NCI-H187 treated with DMSO at 0.1 percent for 48 hours (cell line): ENCODE data around the gene ELL2.
"Not testable (repeated sequence)": the region's sequence is repeated elsewhere in the genome, so short reads cannot be mapped to it uniquely, and the experiment has no call there.

Experiments
- DNase-seq: peaks from one replicate; lab custom pipeline; 2025; lab: John Stamatoyannopoulos, UW

The ELL2 gene

DNA sequence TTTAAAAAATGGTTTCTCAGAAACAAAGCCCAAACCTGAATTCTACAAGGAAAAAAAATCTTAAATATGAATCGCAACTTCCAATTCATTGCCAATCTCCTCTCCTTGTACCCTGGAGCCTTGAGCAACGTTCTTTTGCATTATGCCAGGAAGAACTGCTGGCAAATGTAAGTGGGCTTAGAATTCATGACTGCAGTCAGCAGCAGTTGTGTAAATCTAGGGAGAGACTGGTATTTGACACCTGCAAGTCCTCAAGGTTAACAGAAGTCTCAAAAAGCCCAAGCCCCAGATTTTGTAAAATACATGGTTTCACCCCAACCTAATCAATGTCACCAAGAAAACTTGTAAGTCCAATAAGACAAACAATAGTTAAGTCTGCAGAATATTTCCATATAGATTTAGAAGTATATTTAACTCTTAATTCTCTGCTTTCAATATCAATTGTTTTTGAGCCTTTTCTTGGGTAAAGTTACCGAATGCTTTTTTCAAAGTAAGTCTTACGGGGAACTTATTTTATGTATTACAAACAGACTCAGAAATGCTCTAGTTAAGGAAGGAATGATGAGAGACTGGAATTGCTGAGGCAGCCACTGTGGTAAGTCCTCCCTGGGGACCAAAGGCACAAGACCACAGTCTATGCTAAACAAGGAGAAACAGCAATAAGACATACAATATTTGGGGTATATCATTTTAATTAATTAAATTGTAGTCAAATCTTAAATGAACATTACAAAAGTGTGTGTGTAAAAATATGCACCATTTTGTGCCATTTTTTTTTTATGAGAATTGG lies 31.3 kb downstream of the ELL2 start:
- no peak for DNase-seq

DNA sequence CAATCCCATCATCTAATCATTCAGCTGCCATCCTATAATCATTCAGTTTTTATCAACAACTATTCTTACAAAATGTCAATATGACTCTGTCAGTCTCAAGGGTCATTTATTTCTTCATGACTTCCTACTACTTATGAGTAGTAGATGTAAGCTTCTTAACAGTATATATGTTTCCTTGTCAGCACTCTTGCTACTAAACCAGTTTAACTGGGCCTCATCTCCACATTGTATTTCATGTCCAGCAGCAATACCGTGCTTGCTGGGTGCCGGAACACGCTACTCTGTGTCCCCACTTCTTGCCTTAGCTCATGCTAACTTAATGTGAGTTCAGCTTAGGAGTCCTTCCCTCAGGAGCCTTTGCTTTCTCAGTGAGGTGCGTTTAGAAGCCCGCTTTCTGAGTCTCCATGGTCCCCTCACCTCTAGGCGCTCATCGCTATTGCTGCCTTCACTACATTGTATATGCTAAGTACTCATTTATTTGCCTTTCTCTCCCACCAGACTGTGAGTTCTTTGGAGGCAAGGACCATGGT lies 32.9 kb downstream of the ELL2 start:
- DNase-seq = no peak

DNA sequence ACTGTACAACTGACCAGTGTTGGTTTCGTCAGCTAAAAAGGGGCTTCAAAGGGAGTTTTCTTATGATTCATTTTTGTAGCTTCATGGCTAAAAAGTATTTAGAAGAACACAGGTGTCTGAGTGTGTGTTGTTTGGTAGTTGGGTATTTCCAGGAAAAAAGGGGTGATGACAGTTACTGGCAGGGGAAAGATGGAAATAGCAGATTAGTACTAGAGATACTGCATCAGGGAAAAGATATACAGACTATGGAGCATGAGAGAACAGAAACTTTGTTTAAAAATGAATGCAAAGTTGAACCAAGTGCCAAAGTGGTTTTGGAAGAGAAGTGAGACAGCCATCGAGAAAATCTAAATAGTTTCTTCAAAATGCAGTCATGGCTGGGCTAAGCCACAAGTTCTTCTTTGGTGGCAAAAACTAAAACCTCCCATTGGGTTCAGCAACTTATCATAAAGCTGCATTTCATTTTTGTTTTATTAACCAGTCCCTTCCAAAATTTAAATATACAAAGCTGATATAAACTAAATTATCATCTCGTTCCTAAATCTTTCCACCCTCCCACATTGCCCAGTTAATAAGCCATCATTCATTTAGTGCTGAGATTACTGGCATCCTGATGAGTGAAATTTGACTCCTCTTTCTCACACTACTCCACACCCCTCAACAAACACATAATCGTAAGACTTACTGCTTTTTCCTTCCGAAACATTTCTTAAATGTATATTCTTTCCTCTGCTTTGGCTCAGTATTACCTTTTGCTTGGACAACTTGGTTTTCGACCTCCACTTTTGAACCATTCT lies 33.5 kb downstream of the ELL2 start:
- DNase-seq = no peak

DNA sequence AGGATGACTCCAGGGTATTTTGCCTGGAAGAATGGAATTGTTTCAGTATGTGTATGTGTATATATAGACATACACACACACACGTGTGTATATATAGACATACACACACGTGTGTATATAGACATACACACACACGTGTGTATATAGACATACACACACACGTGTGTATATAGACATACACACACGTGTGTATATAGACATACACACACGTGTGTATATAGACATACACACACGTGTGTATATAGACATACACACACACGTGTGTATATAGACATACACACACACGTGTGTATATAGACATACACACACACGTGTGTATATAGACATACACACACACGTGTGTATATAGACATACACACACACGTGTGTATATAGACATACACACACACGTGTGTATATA lies 34.4 kb downstream of the ELL2 start:
- not testable (repeated sequence) for DNase-seq

DNA sequence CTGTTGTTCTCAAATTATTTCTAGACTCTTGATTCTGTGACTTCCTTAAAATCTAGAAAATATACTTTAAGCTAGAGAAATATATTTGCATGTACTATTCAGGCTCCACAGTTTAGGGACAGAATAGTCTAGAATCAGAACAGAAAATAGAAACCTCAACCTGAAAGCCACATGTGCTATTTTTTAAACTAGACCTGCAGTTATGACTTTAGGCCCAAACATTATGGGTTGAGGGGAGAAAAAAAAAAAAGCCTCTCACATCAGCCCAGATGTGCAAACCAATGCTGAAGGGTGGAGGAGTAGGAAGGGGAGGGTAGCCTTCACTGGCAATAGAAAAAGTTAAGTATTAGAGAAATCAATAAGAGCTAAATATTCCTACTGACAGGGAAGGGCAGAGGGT lies 35.7 kb downstream of the ELL2 start:
- DNase-seq = no peak

DNA sequence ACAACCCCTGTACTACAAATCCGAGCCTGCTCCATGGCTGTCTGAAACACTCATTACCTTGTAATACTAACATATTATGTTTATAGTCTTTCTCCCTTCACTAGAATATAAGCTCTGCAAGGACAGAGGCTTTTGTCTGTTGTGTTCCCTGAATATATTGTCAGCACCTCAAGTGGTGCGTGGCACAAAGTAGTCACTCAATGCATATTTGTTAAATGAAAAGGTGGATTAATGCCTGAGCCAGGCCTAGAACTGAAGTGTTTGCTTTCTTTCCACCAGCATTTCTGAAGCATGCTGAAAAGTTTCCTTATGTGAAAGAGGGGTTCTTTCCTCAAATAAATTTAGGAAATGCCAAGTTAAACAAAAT lies 36.3 kb downstream of the ELL2 start:
- DNase-seq = no peak

DNA sequence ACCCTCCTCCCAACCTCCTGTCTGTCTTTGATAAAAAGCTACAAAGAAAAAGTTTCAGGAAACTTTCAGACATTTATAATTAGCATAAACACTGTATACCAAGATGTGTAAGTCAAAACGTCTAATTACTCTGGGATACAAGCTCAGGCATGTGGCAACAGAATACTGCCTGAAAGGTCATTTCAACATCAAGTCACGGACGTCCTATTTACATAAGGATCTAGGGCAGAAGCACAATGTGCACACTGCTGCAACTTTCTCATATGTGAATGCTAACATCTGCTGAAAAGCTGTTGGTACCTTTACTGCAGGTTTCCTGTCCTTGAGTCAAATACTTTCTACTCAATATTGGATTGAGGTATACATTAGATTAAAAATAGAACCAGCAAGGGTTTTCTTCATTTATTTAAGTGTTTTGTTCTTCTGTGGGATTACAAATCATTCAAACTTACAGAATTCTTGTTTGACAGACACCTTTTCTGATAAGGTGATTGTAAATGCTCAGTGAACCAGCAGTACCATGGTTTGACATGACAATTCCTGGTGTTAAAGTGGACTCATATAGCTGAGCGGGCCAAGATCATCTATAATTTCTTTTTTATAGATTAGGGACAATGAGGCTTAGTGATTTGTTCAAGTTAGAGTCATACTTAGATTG lies 36.8 kb downstream of the ELL2 start:
- DNase-seq = no peak

DNA sequence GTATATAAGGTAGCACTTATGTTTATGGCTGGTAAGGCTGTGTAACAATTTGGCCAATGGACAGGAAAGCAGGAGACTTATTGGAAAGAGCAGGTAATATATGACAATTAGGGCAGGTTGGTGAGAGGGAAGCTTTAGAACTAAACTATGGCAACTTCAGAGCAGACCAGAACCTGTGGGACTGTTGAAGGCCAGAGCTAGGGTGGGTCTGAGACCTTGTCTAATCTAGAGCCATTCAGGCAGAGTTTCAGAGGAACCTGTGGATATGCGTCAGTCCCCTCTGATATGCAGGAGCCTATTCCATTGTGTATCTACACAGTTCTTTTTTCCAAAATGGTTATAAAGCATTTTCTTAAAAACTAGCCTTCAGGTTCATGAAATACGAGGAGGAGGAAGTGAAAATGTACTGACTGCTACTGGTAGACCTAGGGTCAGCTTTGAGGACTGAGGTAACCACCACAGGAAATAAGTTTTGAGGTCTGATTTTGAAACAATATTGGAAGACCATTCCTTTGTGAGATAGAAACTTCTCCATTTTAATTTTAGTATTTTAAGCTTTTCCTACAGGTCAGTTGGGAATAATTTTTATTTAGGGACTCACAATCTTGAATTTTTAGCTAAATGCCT lies 37.6 kb downstream of the ELL2 start:
- DNase-seq = no peak

DNA sequence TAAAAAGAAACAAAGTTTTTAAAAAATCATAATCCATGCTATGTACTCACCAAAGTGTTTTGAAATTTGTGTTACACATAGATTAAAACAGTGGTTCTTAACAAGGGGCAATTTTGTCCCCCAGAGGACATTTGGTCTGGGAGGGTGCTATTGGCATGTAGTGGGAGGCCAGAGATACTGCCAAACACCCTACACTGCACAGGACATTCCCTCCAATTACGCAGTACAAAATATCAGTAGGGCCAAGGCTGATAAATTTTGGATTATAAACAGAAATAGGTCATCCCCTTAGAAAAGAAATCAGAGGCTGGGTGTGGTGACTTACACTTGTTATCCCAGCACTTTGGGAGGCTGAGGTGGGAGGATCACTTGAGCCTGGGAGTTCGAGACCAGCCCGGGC lies 38.9 kb downstream of the ELL2 start:
- DNase-seq = no peak

DNA sequence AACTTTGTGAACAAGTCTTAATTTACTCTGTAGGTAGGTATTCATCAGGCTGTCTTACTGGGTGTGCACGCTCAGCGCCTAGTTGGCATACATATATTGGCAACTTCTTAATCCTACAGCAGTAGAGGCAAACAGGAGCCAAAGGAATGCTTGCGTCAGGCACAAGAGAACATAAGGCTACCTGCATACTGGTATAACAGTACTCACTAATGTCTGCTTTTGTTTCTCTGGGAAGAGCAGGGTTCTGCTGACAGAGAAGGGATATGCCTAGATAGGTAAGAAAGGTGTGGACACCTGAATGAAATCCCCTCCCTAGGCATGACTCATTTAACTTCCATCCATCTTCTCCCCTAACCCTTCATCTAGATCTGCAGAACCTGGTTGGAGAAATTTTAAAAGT lies 40.1 kb downstream of the ELL2 start:
- no peak for DNase-seq

DNA sequence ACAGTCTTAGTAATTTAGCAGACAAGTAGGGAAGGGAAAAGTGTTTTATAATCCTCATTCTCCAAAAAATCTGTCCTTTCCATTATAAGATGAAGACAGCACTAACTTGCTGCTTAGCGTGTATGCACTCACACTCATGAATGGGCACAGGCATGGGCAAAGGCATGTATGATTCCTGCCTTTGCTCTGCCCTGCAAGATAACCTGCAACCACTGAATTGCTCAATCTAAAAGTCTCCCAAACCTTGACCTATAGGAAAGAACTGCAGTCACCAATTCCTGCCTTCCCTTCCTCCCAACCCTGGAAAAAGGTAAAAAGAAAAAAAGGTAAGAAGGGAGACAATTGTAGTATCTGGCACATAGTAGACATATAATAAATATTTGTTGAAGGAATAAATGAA lies 40.8 kb downstream of the ELL2 start:
- DNase-seq = no peak

DNA sequence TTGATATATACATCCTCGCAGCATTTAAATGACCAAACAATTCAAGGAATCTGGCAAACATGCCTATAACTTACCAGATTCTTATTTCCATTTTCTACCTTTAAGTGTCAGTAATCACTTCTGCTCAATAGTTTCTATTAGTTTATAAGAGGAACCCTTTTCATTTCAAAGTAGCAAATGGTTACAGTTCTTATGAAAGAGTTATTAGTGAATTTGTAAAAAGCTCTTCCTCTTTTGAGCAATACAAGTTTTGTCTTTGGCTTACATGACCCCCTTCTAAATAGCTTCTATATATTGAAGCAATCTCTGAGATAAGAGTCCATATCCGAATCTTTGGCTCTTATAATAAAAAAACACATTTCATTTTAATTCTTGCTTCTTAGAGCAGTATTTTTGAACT lies 42.0 kb downstream of the ELL2 start:
- DNase-seq = no peak

DNA sequence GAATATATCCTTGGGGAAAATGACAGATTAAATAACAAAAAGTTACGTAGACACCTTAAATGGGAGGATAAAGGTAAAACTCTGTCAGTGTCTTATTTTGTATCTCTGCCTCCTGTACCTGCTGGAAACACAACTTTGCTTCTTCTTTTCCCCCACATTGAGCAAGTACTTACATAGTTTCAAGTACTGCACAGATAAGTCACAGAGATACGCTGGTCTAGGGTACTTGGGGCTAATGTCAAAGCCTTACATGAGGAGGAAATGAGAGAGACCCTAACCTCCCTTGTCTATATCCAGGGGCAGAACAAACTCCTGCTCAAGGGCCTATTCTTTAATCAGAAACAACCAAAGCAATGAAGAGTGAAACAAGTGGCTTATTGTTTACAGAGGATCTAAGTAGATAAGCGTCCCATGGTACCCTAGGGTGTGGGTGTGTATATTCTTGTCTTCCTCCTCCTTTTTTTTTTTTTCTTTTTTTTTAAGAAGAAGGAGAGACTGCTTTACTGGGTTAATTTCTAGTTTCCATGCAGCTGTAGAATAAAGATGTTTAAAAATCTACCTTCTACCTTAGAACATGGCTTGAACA lies 43.1 kb downstream of the ELL2 start:
- no peak for DNase-seq

DNA sequence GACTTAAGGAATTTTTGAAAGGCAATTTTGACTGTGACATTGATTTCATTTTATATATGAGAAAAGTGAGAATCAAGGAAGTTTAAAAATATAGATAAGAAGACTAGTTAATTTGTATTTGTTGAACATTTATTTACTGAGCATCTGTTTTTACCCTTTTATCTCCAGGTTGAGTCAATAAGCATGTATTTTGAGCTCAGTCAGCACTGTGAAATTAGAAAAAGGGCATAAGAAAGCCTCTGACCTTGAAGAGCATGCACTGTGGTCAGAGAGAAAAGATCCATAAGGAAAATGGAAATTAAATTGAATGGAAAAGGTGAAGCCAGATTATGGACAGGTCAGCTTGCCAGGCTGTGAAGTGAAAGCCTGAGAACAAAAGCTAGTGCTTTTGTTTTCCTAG lies 44.4 kb downstream of the ELL2 start:
- no peak for DNase-seq

DNA sequence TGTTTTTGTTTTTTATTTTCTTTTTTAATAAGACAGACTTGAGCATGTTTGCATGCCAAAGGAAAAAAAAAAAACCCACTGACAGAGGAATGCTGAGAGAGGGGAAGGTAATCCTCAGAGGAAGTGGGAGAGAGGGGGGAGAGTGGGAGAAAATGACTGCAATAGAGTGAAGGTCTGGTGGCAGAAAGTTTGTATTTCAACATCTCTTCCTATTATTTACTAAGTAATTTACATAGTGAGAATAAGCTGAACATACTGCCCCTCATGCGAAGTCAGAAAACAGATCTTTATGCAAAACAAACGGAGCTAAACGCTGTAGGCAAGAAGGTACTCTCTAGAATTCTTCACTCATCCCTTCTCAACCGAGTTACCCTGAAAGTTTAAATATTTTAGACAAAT lies 45.0 kb downstream of the ELL2 start:
- no peak for DNase-seq

DNA sequence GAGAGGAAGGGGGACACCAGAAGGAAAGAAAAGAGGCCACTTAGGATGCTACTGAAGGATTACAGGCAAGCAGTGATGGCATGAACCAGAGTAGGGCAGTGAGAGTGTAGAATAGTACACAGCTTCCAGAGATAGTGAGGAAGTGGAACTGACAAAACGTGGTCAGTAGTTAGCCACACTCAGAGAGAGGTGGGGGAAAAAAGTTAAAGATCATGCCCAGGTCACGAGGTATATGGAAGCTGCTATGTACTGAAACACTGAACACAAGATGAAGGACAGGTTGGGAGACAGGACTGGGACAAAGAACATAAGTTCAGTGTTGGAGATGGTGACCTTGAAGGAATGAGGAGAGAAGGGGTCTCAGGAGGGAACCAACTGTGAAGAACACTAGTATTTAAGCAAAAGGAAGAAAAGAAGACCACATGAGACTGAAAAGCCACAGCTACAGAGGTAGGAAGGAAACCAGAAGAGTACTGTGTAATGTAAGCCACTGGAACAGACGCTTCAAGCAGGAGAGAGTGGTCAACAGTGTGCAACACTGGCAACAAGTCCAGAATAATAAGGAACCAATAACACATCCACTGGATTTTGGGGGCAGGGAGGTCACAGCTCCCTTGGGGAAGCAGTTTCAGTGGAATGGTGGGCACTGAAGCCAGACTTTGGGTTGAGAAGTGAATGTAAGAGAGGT lies 45.5 kb downstream of the ELL2 start:
- no peak for DNase-seq

DNA sequence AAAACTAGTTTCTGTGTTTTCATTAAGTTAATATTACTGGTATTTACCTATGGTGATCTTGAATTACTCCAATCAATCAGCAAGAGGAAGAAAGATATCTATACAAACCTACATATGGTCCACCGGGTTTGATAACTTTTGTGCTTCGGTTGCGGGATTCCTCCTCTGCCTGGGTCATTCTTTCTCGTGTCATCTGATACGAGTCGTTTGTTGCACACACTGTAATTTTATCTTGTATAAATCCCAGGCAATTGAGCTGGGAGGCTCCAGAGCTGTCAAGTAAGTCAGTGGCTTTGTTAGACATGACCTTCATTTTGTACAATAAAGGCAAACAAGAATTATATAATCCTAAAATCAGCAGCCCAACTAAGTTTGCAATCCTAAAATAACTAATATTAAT lies 48.0 kb downstream of the ELL2 start:
- no peak for DNase-seq

DNA sequence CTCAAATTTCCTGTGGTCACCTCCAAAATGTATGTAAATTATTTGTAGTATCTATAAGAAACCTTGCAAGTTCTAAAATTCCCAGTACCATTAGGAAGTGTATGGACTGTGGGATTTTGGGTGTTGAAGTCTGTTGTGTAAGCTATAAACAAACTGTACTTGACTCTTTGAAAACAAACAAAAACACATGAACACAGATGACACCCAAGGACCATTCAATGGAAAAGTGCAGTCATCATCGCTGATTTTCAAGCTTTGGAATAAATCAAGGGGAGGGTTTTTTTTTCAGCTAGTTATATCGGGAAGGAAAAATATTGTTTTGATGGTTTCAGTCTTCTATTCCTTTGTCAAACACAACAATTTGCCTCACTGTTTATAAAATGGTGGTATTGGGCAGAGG lies 49.6 kb downstream of the ELL2 start:
- DNase-seq = no peak

DNA sequence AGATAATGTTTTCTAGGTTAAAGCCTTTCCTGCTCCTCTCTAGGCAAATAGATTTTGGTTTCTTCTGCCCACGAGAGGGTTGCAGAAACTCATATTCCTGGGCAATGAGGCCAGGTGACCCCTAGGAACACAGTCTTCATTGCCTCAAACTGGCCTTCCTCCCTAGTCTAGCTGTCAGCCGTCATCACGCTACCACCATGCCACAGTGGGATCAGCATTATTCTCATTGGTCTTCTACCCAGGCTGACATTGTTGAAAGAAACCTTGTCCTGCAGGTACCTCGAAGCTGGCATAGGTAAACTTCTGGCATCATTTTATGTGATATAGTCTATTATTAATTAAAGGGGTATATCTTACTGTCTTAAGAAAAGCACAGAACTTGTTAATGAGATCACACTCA lies 51.1 kb downstream of the ELL2 start:
- DNase-seq = no peak

DNA sequence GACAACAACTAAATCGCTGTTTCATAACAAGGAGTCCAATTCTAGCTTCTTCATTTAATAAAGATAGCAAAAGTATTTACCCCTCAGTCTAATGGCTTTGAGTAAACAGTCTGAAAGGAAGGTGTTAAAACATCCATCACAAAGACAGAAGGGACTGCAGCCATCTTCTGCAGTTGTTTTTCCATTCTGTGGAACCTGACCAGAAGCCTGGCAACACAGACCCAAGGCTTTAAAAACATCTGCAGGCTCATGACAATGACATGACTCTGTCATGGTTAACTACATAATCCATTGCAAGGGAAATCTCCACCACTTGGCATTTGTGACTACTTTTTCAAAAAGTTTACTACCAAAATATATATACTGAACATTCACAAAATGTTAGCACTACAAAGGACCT lies 51.9 kb downstream of the ELL2 start:
- DNase-seq = no peak

DNA sequence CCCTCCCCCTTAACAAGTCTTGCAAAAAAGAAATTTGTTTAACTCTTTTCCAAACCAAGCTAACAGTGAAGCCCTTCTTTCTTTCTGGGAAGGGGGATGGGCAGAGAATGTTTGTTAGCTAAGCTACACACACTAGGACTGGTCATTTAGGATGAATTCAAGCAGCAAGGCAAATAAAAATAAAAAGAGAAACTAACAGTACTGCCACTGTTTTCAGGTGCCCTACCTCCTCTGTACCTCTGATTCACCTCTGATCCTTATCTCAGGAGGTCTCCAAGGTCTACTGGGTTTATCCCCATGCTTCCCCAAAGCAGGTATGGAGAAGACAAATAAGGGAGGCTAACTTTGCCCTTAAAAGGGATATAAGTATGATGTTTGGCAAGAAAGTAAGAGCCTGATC lies 52.9 kb downstream of the ELL2 start:
- DNase-seq = no peak
